Prostate gland (tissue), 2 donors: ENCODE data around the gene CFAP298.

ENCODE experiments used
- POLR2AphosphoS5 ChIP-seq: sonication (generic); formaldehyde crosslinking; IDR thresholded peaks from one replicate; pipeline ENCODE4 v1.6.1; 2017; ENCODE audit warnings: antibody characterized with exemption
- TF ChIP-seq, protein P1 (sequence below), 4 experiments: fragments of 200-600 bp in 2 of 4; fragments of 450-650 bp in 2 of 4; sonication (generic) in 2 of 4; IDR thresholded peaks; 1 replicate in 3 of 4; 2 replicates in 1 of 4; pipeline ENCODE4 v1.5.1; 2016 to 2019; ENCODE audit warnings: antibody characterized with exemption in 4 of 4, mild to moderate bottlenecking in 2 of 4, moderate library complexity in 2 of 4

DNA sequence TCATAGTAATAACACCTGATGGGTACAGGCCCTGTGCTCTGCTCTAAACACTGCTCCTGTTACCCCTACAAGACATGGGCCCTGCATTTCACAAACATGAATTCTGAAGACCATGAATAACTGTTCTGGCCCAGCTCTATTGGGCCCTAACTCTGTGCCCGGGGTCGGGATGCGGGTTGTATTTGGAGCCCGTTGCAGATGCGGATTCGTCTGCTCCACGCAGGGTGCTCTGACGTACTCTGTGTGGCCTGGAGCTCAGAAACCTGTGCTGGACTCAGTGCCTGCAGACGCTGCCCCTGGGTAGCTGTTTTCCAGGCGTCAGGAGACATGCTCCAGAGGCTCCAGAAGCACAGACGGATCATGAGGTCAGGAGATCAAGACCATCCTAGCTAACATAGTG is 16.7 kb downstream of the CFAP298 start:
- TF ChIP-seq, protein P1, sequence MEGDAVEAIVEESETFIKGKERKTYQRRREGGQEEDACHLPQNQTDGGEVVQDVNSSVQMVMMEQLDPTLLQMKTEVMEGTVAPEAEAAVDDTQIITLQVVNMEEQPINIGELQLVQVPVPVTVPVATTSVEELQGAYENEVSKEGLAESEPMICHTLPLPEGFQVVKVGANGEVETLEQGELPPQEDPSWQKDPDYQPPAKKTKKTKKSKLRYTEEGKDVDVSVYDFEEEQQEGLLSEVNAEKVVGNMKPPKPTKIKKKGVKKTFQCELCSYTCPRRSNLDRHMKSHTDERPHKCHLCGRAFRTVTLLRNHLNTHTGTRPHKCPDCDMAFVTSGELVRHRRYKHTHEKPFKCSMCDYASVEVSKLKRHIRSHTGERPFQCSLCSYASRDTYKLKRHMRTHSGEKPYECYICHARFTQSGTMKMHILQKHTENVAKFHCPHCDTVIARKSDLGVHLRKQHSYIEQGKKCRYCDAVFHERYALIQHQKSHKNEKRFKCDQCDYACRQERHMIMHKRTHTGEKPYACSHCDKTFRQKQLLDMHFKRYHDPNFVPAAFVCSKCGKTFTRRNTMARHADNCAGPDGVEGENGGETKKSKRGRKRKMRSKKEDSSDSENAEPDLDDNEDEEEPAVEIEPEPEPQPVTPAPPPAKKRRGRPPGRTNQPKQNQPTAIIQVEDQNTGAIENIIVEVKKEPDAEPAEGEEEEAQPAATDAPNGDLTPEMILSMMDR (IDR thresholded peaks at IDR 0.05) = no peak
- no peak for TF ChIP-seq POLR2AphosphoS5
